ENCODE data around the gene TXNRD1. TPM values are rescaled to one million over a fixed set of nuclear protein-coding genes. Genes with fewer than 3 reads are reported as not detected.

TXNRD1 gene
- total and polyA plus RNA-seq, 2 donors (not counting 1 experiment from before 2014, with no cell fraction given): 436 to 1,000 TPM

- H3K9me3 ChIP-seq (ENCODE audit: control insufficient read depth, insufficient read depth, low read depth, low read length): no peaks in the 10 kb centered on the region
- TF ChIP-seq EZH2 (IDR thresholded peaks at IDR 0.05; ENCODE audit: low read length, missing control alignments): no peak
- TF ChIP-seq CTCF (conservative IDR thresholded peaks at IDR 0.05 in 1 of 2, IDR thresholded peaks at IDR 0.05 in 1 of 2; ENCODE audit: low read depth in 1 of 2, low read length in 2 of 2): no peak
- no peak overlapping the region for H2AFZ ChIP-seq (ENCODE audit: low read length)
- H3K9ac ChIP-seq (ENCODE audit: insufficient read depth, low read length): no peak overlapping the region
- no peaks in the 10 kb centered on the region for H4K20me1 ChIP-seq (ENCODE audit: control insufficient read depth, extremely low read depth, insufficient read depth, low read length)
- H3K27ac ChIP-seq (ENCODE audit: insufficient read depth, low read length): peak overlapping the region; percentile 28
- no peaks in the 10 kb centered on the region for H3K27me3 ChIP-seq (ENCODE audit: control insufficient read depth, insufficient read depth, low read length)
- peak overlapping the region; percentile 23 for H3K4me2 ChIP-seq (ENCODE audit: extremely low read depth, insufficient read depth, low read length)
- H3K79me2 ChIP-seq (ENCODE audit: control insufficient read depth, insufficient read depth, low read length): peaks cover 7% of the 10 kb centered on the region
- H3K36me3 ChIP-seq (ENCODE audit: control insufficient read depth, insufficient read depth, low read length): no peaks in the 10 kb centered on the region
- DNase-seq (ENCODE audit: low read depth in 2 of 2): no peak
- H3K4me3 ChIP-seq (replicated peaks in 1 of 4; ENCODE audit: control extremely low read depth in 1 of 4, insufficient read depth in 1 of 4, low read depth in 3 of 4, low read length in 4 of 4): no peak overlapping the region
- peaks cover 15% of the 10 kb centered on the region for H3K4me1 ChIP-seq (ENCODE audit: control insufficient read depth, extremely low read depth, insufficient read depth, low read length)
Measured at GRCh38 chr12:104220931-104221330, 5.4 kb downstream of the TXNRD1 start.

GRCh38 chr12:104222976-104223375, 7.4 kb downstream of the TXNRD1 start:
- Histone ChIP-seq H4K20me1 (ENCODE audit: control insufficient read depth, extremely low read depth, insufficient read depth, low read length) (no peaks in the 10 kb centered on the region), H2AFZ (ENCODE audit: low read length) (no peak overlapping the region), H3K27ac (ENCODE audit: insufficient read depth, low read length) (no peak overlapping the region), H3K4me2 (ENCODE audit: extremely low read depth, insufficient read depth, low read length) (no peak overlapping the region), H3K9ac (ENCODE audit: insufficient read depth, low read length) (no peak overlapping the region), H3K4me1 (ENCODE audit: control insufficient read depth, extremely low read depth, insufficient read depth, low read length) (peaks cover 15% of the 10 kb centered on the region), H3K9me3 (ENCODE audit: control insufficient read depth, insufficient read depth, low read depth, low read length) (no peaks in the 10 kb centered on the region), H3K4me3 (replicated peaks in 1 of 4; ENCODE audit: control extremely low read depth in 1 of 4, insufficient read depth in 1 of 4, low read depth in 3 of 4, low read length in 4 of 4) (no peak overlapping the region), H3K27me3 (ENCODE audit: control insufficient read depth, insufficient read depth, low read length) (no peaks in the 10 kb centered on the region), H3K79me2 (ENCODE audit: control insufficient read depth, insufficient read depth, low read length) (no peaks in the 10 kb centered on the region), H3K36me3 (ENCODE audit: control insufficient read depth, insufficient read depth, low read length) (no peaks in the 10 kb centered on the region)
- TF ChIP-seq CTCF (conservative IDR thresholded peaks at IDR 0.05 in 1 of 2, IDR thresholded peaks at IDR 0.05 in 1 of 2; ENCODE audit: low read depth in 1 of 2, low read length in 2 of 2) (no peak), EZH2 (IDR thresholded peaks at IDR 0.05; ENCODE audit: low read length, missing control alignments) (no peak)
- no peak for DNase-seq (ENCODE audit: low read depth in 2 of 2)

- no peak overlapping the region for H3K9ac ChIP-seq (ENCODE audit: insufficient read depth, low read length)
- no peaks in the 10 kb centered on the region for H4K20me1 ChIP-seq (ENCODE audit: control insufficient read depth, extremely low read depth, insufficient read depth, low read length)
- no peaks in the 10 kb centered on the region for H3K79me2 ChIP-seq (ENCODE audit: control insufficient read depth, insufficient read depth, low read length)
- no peak for DNase-seq (ENCODE audit: low read depth in 2 of 2)
- no peak overlapping the region for H2AFZ ChIP-seq (ENCODE audit: low read length)
- no peak overlapping the region for H3K27ac ChIP-seq (ENCODE audit: insufficient read depth, low read length)
- H3K36me3 ChIP-seq (ENCODE audit: control insufficient read depth, insufficient read depth, low read length): no peaks in the 10 kb centered on the region
- H3K4me2 ChIP-seq (ENCODE audit: extremely low read depth, insufficient read depth, low read length): no peak overlapping the region
- H3K4me1 ChIP-seq (ENCODE audit: control insufficient read depth, extremely low read depth, insufficient read depth, low read length): peaks cover 13% of the 10 kb centered on the region
- no peaks in the 10 kb centered on the region for H3K27me3 ChIP-seq (ENCODE audit: control insufficient read depth, insufficient read depth, low read length)
- TF ChIP-seq EZH2 (IDR thresholded peaks at IDR 0.05; ENCODE audit: low read length, missing control alignments): no peak
- no peak for TF ChIP-seq CTCF (conservative IDR thresholded peaks at IDR 0.05 in 1 of 2, IDR thresholded peaks at IDR 0.05 in 1 of 2; ENCODE audit: low read depth in 1 of 2, low read length in 2 of 2)
- H3K9me3 ChIP-seq (ENCODE audit: control insufficient read depth, insufficient read depth, low read depth, low read length): no peaks in the 10 kb centered on the region
- H3K4me3 ChIP-seq (replicated peaks in 1 of 4; ENCODE audit: control extremely low read depth in 1 of 4, insufficient read depth in 1 of 4, low read depth in 3 of 4, low read length in 4 of 4): no peak overlapping the region
Measured at GRCh38 chr12:104223712-104224111, 8.1 kb downstream of the TXNRD1 start.
